Astrocyte (in vitro differentiated cells and primary cell): ENCODE results near the gene MFGE8. TPM values are rescaled to one million over a fixed set of nuclear protein-coding genes. Genes with fewer than 3 reads are reported as not detected.

Source experiments
- DNase-seq: peaks from one replicate; pipeline ENCODE4 v3.0.0-alpha.2; 2010; ENCODE audit warnings: low read depth
- FAIRE-seq: peaks from 2 replicates; lab custom pipeline; 2011; peaks lifted over from hg19 to GRCh38; lab: Jason Lieb, UNC
- H2AFZ ChIP-seq: 2 replicates; pipeline ENCODE4 v1.6.0; 2012; ENCODE audit warnings: low read depth, low read length, inconsistent platforms
- H3K27ac ChIP-seq: 2 replicates; pipeline ENCODE4 v1.5.1; 2011; ENCODE audit warnings: low read depth, low read length, inconsistent platforms
- H3K27me3 ChIP-seq: 2 replicates; pipeline ENCODE4 v1.6.0; 2011; ENCODE audit warnings: low read length, inconsistent platforms; ENCODE audit not compliant: insufficient read depth
- H3K36me3 ChIP-seq: 2 replicates; pipeline ENCODE4 v1.5.1; 2011; ENCODE audit warnings: low read length, inconsistent platforms; ENCODE audit not compliant: insufficient read depth
- H3K4me1 ChIP-seq: 2 replicates; pipeline ENCODE4 v1.5.1; 2011; ENCODE audit warnings: low read length, inconsistent platforms; ENCODE audit not compliant: insufficient read depth
- H3K4me2 ChIP-seq: 2 replicates; pipeline ENCODE4 v1.6.0; 2012; ENCODE audit warnings: low read length, inconsistent platforms
- H3K4me3 ChIP-seq: 2 replicates; pipeline ENCODE4 v1.5.1; 2011; ENCODE audit warnings: low read depth, mild to moderate bottlenecking, low read length, inconsistent platforms; ENCODE audit not compliant: insufficient read depth
- H3K79me2 ChIP-seq: 2 replicates; pipeline ENCODE4 v1.6.0; 2012; ENCODE audit warnings: mild to moderate bottlenecking, low read length, inconsistent platforms; ENCODE audit not compliant: insufficient read depth
- H3K9ac ChIP-seq: 2 replicates; pipeline ENCODE4 v1.6.0; 2012; ENCODE audit warnings: mild to moderate bottlenecking, low read length, inconsistent platforms
- H3K9me3 ChIP-seq: 2 replicates; pipeline ENCODE4 v1.5.1; 2012; ENCODE audit warnings: low read depth, mild to moderate bottlenecking, low read length, inconsistent platforms; ENCODE audit not compliant: insufficient read depth
- H4K20me1 ChIP-seq: 2 replicates; pipeline ENCODE4 v1.6.0; 2012; ENCODE audit warnings: low read length, inconsistent platforms; ENCODE audit not compliant: insufficient read depth
- H3K27ac Mint-ChIP-seq: one replicate; pipeline ENCODE4 v1.8.0; 2021; ENCODE audit warnings: mild to moderate bottlenecking, mixed read lengths; ENCODE audit not compliant: unreplicated experiment
- H3K27me3 Mint-ChIP-seq: one replicate; pipeline ENCODE4 v1.8.0; 2021; ENCODE audit warnings: low read depth, mixed read lengths; ENCODE audit not compliant: unreplicated experiment
- H3K36me3 Mint-ChIP-seq: one replicate; pipeline ENCODE4 v1.8.0; 2021; ENCODE audit warnings: low read depth, mixed read lengths; ENCODE audit not compliant: unreplicated experiment
- H3K4me1 Mint-ChIP-seq: one replicate; pipeline ENCODE4 v1.8.0; 2021; ENCODE audit warnings: low read depth, mixed read lengths; ENCODE audit not compliant: unreplicated experiment
- H3K4me3 Mint-ChIP-seq: one replicate; pipeline ENCODE4 v1.8.0; 2021; ENCODE audit warnings: mild to moderate bottlenecking, moderate library complexity, mixed read lengths; ENCODE audit not compliant: unreplicated experiment
- H3K9me3 Mint-ChIP-seq: one replicate; pipeline ENCODE4 v1.8.0; 2021; ENCODE audit warnings: mild to moderate bottlenecking, mixed read lengths; ENCODE audit not compliant: unreplicated experiment
- CTCF ChIP-seq: IDR thresholded peaks from 2 replicates; pipeline ENCODE4 v1.5.1; 2011; ENCODE audit warnings: low read depth, mild to moderate bottlenecking, inconsistent platforms, low read length, moderate library complexity; ENCODE audit not compliant: insufficient read depth
- EZH2 ChIP-seq: IDR thresholded peaks from 2 replicates; pipeline ENCODE4 v1.6.1; 2012; ENCODE audit warnings: mild to moderate bottlenecking, low read length, inconsistent platforms; ENCODE audit not compliant: insufficient read depth
- total RNA-seq: library from RNA; stranded (reverse); gene quantifications from 2 replicates; pipeline ENCODE4 v1.2.1, GENCODE V29; 2021

Gene MFGE8
- total RNA-seq, 1 donor from 2014 or later, result 276 TPM

GRCh38 chr15:88918738-88919137 is 5.6 kb upstream of the MFGE8 start:
- Mint-ChIP-seq H3K9me3 (no peaks in the 10 kb centered on the region), H3K4me1 (peaks cover 27% of the 10 kb centered on the region), H3K27me3 (no peaks in the 10 kb centered on the region), H3K36me3 (no peaks in the 10 kb centered on the region), H3K27ac (peak overlapping the region; percentile 100), H3K4me3 (peak overlapping the region; percentile 47)
- no peaks in the 10 kb centered on the region for H3K9me3 ChIP-seq
- H3K27me3 ChIP-seq, result no peaks in the 10 kb centered on the region
- peak overlapping the region; percentile 82 for H3K27ac ChIP-seq
- H3K4me2 ChIP-seq, result peak overlapping the region; percentile 69
- H4K20me1 ChIP-seq, result no peaks in the 10 kb centered on the region
- DNase-seq (peak; percentile 99), FAIRE-seq (peak; percentile 93)
- no peak overlapping the region for H3K4me3 ChIP-seq
- peaks cover 24% of the 10 kb centered on the region for H3K4me1 ChIP-seq
- H3K36me3 ChIP-seq, result no peaks in the 10 kb centered on the region
- no peak for TF ChIP-seq CTCF
- TF ChIP-seq EZH2, result no peak
- H2AFZ ChIP-seq, result peak overlapping the region; percentile 18
- H3K79me2 ChIP-seq, result no peaks in the 10 kb centered on the region
- H3K9ac ChIP-seq, result peak overlapping the region; percentile 56

GRCh38 chr15:88917760-88918159 is 4.6 kb upstream of the MFGE8 start:
- DNase-seq (no peak), FAIRE-seq (no peak)
- H3K36me3 ChIP-seq, result no peaks in the 10 kb centered on the region
- Mint-ChIP-seq H3K4me1 (peaks cover 27% of the 10 kb centered on the region), H3K27me3 (no peaks in the 10 kb centered on the region), H3K36me3 (no peaks in the 10 kb centered on the region), H3K9me3 (no peaks in the 10 kb centered on the region), H3K4me3 (no peak overlapping the region), H3K27ac (peak overlapping the region; percentile 36)
- H4K20me1 ChIP-seq, result no peaks in the 10 kb centered on the region
- no peak overlapping the region for H3K9ac ChIP-seq
- no peak overlapping the region for H3K4me2 ChIP-seq
- no peaks in the 10 kb centered on the region for H3K27me3 ChIP-seq
- H3K4me1 ChIP-seq, result peaks cover 24% of the 10 kb centered on the region
- H3K9me3 ChIP-seq, result no peaks in the 10 kb centered on the region
- peaks cover 1% of the 10 kb centered on the region for H3K79me2 ChIP-seq
- no peak overlapping the region for H2AFZ ChIP-seq
- no peak overlapping the region for H3K4me3 ChIP-seq
- H3K27ac ChIP-seq, result no peak overlapping the region
- TF ChIP-seq CTCF (no peak), EZH2 (no peak)

- Mint-ChIP-seq H3K36me3 (peaks cover 2% of the 10 kb centered on the region), H3K4me1 (peaks cover 33% of the 10 kb centered on the region), H3K27ac (no peak overlapping the region), H3K9me3 (peaks cover 2% of the 10 kb centered on the region), H3K27me3 (no peaks in the 10 kb centered on the region), H3K4me3 (no peak overlapping the region)
- Histone ChIP-seq H2AFZ (no peak overlapping the region), H3K27ac (no peak overlapping the region), H3K4me1 (peaks cover 35% of the 10 kb centered on the region), H3K4me2 (no peak overlapping the region), H3K27me3 (no peaks in the 10 kb centered on the region), H3K9ac (no peak overlapping the region), H3K79me2 (peaks cover 25% of the 10 kb centered on the region), H3K36me3 (no peaks in the 10 kb centered on the region), H4K20me1 (peaks cover 18% of the 10 kb centered on the region), H3K4me3 (no peak overlapping the region), H3K9me3 (no peaks in the 10 kb centered on the region)
- FAIRE-seq (no peak), DNase-seq (no peak)
- TF ChIP-seq EZH2, result no peak
- TF ChIP-seq CTCF, result no peak
Observed at GRCh38 chr15:88915354-88915753, 2.2 kb upstream of the MFGE8 start.
